ENCODE results near the gene CCDC87. TPM values are rescaled to one million over a fixed set of nuclear protein-coding genes. Genes with fewer than 3 reads are reported as not detected.
"Not testable (repeated sequence)": the region's sequence is repeated elsewhere in the genome, so short reads cannot be mapped to it uniquely, and the experiment has no call there.

Gene CCDC87
- total RNA-seq, 3 donors from 2014 or later = 0.32 to 0.63 (median 0.58) TPM

DNA sequence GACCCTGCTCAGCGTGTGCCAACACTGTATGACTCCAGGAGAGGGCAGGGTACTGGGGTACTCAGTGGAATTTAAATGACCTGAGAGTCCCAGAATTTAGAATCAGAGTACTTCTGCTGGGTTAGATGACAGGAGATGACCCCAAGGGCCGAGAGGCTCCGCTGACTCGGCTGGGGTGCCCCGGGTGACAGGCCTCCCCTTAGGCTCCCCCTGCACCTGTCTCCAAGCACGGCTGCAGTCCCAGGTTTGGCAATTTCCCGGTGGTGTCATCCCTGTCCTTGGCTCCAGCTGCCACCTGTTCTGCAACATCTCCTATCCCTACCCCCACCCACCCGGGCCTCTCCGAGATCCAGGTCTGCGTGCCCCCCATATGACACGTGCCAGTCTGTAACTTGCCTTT lies 44.8 kb downstream of the CCDC87 start:
- Histone ChIP-seq H3K4me3 (no peak overlapping the region), H3K36me3 (ENCODE audit: low read depth) (no peaks in the 10 kb centered on the region), H3K4me1 (ENCODE audit: low read depth) (peaks cover 25% of the 10 kb centered on the region), H3K9me3 (no peaks in the 10 kb centered on the region)
- no peak for DNase-seq
- TF ChIP-seq, protein P1, sequence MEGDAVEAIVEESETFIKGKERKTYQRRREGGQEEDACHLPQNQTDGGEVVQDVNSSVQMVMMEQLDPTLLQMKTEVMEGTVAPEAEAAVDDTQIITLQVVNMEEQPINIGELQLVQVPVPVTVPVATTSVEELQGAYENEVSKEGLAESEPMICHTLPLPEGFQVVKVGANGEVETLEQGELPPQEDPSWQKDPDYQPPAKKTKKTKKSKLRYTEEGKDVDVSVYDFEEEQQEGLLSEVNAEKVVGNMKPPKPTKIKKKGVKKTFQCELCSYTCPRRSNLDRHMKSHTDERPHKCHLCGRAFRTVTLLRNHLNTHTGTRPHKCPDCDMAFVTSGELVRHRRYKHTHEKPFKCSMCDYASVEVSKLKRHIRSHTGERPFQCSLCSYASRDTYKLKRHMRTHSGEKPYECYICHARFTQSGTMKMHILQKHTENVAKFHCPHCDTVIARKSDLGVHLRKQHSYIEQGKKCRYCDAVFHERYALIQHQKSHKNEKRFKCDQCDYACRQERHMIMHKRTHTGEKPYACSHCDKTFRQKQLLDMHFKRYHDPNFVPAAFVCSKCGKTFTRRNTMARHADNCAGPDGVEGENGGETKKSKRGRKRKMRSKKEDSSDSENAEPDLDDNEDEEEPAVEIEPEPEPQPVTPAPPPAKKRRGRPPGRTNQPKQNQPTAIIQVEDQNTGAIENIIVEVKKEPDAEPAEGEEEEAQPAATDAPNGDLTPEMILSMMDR (IDR thresholded peaks at IDR 0.05) = no peak
- no peak for ATAC-seq
- intact Hi-C loops (cut with DNase I, micrococcal nuclease) = no loop called here

DNA sequence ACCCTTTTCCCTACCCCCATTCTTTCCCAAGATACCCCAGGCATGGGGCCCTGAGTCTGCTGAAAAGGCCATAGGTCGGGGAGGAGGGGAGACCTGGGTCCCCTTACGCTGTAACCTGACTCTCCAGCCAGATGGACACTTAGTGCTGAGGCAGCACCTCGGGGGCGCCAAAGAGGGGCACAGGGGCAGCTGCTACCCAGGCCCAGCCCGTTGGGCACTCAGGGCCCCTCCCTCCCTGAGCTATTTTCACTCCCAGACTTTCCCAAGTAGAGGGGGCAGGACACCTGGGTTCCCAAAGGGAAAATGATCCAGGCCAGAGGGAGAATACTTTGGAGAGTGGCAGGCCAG lies 45.2 kb downstream of the CCDC87 start:
- no peak for DNase-seq
- intact Hi-C loops (cut with DNase I, micrococcal nuclease) = no loop called here
- Histone ChIP-seq H3K36me3 (ENCODE audit: low read depth) (no peaks in the 10 kb centered on the region), H3K4me1 (ENCODE audit: low read depth) (peaks cover 25% of the 10 kb centered on the region), H3K9me3 (no peaks in the 10 kb centered on the region), H3K4me3 (no peak overlapping the region)
- TF ChIP-seq, protein P1 (IDR thresholded peaks at IDR 0.05) = no peak
- ATAC-seq = no peak

DNA sequence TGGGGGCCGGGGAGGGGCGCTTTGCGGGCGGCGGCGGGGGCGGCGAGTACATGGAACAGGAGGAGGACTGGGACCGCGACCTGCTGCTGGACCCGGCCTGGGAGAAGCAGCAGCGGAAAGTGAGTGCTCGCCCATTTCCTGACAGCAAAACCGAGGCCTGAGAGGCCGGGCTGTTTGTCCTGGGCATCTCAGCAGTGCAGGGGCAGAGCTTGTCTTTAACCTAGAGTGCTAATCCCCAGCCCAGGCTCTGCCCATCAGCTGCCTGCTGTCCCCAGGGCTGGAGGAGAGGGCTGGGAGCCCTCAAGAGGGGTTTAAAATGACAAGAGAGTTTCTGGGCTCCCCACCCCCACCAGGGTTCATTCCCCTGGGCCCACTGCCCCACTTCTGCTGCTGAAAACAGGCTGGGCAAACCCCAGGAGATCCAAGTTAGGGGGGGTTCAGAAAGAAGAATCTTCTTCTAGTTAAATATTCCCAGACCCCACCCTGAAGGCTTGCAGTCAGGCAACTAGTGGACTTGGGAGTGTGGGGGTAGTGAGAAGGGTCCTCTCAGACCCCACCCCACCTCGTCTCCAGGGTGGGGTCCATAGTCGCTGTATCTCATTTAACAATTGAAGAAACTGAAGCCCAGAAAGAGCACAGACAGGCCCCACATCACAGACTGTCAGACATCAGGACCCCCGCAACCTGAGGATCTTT lies 45.7 kb downstream of the CCDC87 start:
- DNase-seq = no peak
- H3K4me1 ChIP-seq (ENCODE audit: low read depth) = peaks cover 25% of the 10 kb centered on the region
- H3K36me3 ChIP-seq (ENCODE audit: low read depth) = no peaks in the 10 kb centered on the region
- intact Hi-C loops (cut with DNase I, micrococcal nuclease) = no loop called here
- H3K9me3 ChIP-seq = no peaks in the 10 kb centered on the region
- TF ChIP-seq, protein P1 (IDR thresholded peaks at IDR 0.05) = no peak
- no peak for ATAC-seq
- no peak overlapping the region for H3K4me3 ChIP-seq

DNA sequence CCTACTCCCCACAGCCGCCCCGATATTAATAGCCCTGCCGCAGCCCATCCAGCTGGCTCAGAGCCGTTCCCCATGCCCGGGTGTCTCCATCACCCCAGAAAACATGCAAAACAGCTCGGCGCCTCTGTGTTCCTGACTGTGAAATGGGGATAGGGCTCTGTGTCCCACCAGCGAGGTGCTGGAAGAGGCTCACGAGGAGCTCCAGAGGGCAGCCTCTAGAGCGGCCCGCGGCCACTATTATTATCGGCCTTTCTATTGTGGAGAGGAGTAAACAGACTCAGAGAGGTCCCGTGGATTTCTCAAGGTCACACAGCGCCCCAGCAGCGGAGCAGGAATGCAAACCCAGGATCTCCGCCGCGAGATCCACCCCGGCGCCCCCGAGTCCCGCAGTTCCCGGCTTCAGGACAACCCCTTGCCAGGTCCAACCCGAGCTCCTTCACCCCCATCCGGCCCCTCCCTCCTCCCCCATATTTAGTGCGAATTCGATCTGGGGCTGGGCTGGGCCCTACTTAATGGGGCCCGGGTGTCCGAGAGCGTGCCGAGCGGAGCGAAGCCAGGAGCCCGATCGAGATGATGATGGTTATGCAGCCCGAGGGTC lies 46.4 kb downstream of the CCDC87 start, which contains the start of gene ACTN3:
Gene ACTN3, plus strand, starts transcription at position 536 of the 598 bp plus-strand sequence. Its CDS starts 35 bp downstream, at position 571.
- intact Hi-C loops (cut with DNase I, micrococcal nuclease) = no loop called here
- no peak for ATAC-seq
- Histone ChIP-seq H3K4me3 (peak within 1 kb of the TSS; percentile 68), H3K36me3 (ENCODE audit: low read depth) (no peaks in the 10 kb centered on the region), H3K9me3 (no peaks in the 10 kb centered on the region), H3K4me1 (ENCODE audit: low read depth) (peaks cover 25% of the 10 kb centered on the region)
- peak; percentile 27 to 70 (median 56) for DNase-seq
- TF ChIP-seq, protein P1 (IDR thresholded peaks at IDR 0.05) = no peak

DNA sequence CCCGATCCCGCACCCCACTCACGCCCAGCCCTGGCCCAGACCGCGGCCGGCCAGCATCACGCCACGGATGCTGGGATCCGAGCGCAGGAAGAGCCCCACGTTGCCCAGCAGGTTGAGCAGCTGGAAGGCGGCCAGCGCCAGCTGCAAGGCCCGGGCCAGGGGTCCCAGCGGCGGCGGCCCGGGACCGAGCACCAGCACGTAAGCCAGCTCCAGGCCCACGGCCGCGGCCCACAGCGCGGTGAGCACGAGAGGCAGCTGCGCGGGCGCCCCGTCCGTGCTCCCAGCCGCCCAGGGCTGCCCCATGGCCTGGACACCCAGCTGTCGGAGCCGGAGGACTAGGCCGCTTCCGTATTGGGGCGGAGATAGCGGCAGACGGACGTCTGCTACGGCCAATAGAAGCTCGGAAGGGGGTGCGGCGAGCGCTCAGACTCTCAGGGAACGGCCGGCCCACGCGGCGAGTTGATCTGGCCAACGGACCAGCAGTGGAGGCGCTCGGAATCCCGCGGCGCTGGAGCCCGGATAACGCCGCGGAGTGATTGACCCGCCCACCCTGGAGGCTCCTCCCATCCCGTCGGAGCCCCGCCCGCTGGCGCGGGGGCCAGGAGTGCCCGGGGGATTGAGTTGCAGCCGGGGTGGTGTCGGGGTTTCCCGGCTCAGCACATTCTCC lies 47.0 kb downstream of the CCDC87 start, which contains the start of gene ZDHHC24:
Gene ZDHHC24, minus strand, starts transcription at position 348 of the 667 bp plus-strand sequence. Its CDS starts 45 bp downstream, at position 303.
- no peaks in the 10 kb centered on the region for H3K36me3 ChIP-seq (ENCODE audit: low read depth)
- DNase-seq = peak; percentile 96 to 98 (median 97)
- TF ChIP-seq, protein P1 (IDR thresholded peaks at IDR 0.05) = no peak
- intact Hi-C loops (cut with DNase I, micrococcal nuclease) = no loop called here
- peak within 1 kb of the TSS; percentile 68 for H3K4me3 ChIP-seq
- ATAC-seq = peak; percentile 97
- H3K9me3 ChIP-seq = no peaks in the 10 kb centered on the region
- H3K4me1 ChIP-seq (ENCODE audit: low read depth) = peaks cover 25% of the 10 kb centered on the region

DNA sequence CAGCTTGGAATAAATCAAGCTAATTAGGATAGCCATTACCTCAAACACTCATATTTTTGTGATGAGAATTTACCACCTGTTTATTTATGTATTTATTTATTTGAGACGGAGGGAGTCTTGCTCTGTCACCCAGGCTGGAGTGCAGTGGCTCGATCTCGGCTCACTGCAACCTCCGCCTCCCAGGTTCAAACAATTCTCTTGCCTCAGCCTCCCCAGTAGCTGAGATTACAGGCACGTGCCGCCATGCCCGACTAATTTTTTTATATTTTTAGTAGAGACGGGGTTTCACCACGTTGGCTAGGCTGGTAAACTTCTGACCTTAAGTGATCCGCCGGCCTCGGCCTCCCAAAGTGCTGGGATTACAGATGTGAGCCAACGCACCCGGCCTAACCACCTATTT lies 47.9 kb downstream of the CCDC87 start:
- H3K4me1 ChIP-seq (ENCODE audit: low read depth) = peaks cover 25% of the 10 kb centered on the region
- H3K36me3 ChIP-seq (ENCODE audit: low read depth); ATAC-seq; intact Hi-C loops (cut with DNase I, micrococcal nuclease); DNase-seq; H3K9me3 ChIP-seq; H3K4me3 ChIP-seq: not testable (repeated sequence)
